22Rv1 (cell line): ENCODE measurements around the gene LRMDA.
"Not testable (repeated sequence)": the region's sequence is repeated elsewhere in the genome, so short reads cannot be mapped to it uniquely, and the experiment has no call there.

Source experiments
- H3K27ac ChIP-seq: fragments of 450-650 bp; 2 replicates; pipeline ENCODE4 v1.5.1; 2017
- CTCF ChIP-seq: fragments of 450-650 bp; IDR thresholded peaks from 2 replicates; pipeline ENCODE4 v1.5.1; 2017; ENCODE audit warnings: mild to moderate bottlenecking
- ZFX ChIP-seq: fragments of 450-650 bp; IDR thresholded peaks from 2 replicates; pipeline ENCODE4 v1.6.1; 2017; ENCODE audit warnings: antibody characterized with exemption, borderline replicate concordance

LRMDA gene

DNA sequence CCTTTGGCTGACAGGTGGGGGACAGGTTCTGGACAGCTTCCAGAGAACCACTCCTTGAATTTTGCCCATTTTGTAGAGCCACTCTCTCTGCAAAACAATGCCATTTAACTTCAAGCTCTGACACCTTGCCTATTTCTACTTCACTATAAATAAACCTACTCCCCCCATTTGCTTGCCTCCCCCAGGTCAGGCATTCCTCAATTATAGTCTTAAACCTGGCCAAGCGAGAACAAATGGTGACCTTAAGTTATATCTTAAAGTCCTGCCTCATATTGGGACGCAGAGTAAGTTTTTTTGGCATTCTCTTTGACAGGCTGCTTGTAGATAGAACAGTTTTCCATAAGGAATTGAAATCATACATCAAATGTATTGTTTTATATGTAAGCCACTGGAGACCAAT, 706.9 kb downstream of the LRMDA start:
- TF ChIP-seq ZFX = no peak
- TF ChIP-seq CTCF = no peak
- no peak overlapping the region for H3K27ac ChIP-seq

GRCh38 chr10:76138906-76139305, 707.5 kb downstream of the LRMDA start:
- H3K27ac ChIP-seq = no peak overlapping the region

DNA sequence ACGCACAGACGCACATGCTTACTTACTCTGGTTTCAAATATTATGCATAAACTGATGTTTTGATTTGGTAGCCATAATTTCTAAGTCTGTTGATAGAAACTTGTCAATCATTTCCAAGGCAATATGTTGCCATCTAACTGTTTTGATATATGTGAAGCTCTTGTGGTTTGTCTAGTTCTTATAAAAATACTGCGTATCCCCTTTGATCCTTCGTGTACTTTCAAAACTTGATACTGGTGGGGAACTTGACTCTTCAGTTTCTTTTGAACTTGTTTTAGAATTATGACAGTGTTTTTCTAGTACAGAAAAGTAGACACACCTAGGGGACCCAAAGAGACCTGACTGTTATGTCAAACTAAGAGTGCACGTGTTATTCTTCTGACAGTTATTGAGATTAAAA, 708.0 kb downstream of the LRMDA start:
- no peak overlapping the region for H3K27ac ChIP-seq
- no peak for TF ChIP-seq ZFX
- no peak for TF ChIP-seq CTCF

More at GRCh38 chr10:76138906-76139305, 707.5 kb downstream of the LRMDA start:
- TF ChIP-seq ZFX = no peak

DNA sequence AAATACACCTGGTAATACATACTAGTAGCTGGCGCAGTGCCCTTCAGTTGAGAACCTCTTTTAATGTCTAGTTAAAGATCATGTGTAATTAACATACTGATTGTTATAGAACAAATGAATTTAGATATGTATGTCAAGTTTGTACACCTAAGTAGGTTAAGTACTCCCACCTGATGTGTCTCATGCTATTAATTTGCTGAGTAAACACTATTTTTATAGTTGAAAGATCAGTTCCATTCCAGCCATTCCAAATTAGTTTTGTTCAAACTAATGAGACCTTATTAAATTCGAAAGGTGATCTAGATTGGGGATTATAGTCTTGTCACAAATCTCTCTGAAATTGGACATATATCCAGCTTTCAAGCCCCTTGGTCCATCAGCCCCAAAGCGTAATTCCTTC, 710.0 kb downstream of the LRMDA start:
- no peak overlapping the region for H3K27ac ChIP-seq
- TF ChIP-seq ZFX (no peak), CTCF (no peak)

- H3K27ac ChIP-seq = not testable (repeated sequence)
These were observed 716.8 kb downstream of the LRMDA start for GRCh38 chr10:76148217-76148616.

GRCh38 chr10:76149182-76149581, 717.8 kb downstream of the LRMDA start:
- no peak for TF ChIP-seq ZFX
- no peak for TF ChIP-seq CTCF
- no peak overlapping the region for H3K27ac ChIP-seq

- no peak overlapping the region for H3K27ac ChIP-seq
- TF ChIP-seq CTCF (no peak), ZFX (no peak)
These were observed 718.2 kb downstream of the LRMDA start for GRCh38 chr10:76149602-76150138.

DNA sequence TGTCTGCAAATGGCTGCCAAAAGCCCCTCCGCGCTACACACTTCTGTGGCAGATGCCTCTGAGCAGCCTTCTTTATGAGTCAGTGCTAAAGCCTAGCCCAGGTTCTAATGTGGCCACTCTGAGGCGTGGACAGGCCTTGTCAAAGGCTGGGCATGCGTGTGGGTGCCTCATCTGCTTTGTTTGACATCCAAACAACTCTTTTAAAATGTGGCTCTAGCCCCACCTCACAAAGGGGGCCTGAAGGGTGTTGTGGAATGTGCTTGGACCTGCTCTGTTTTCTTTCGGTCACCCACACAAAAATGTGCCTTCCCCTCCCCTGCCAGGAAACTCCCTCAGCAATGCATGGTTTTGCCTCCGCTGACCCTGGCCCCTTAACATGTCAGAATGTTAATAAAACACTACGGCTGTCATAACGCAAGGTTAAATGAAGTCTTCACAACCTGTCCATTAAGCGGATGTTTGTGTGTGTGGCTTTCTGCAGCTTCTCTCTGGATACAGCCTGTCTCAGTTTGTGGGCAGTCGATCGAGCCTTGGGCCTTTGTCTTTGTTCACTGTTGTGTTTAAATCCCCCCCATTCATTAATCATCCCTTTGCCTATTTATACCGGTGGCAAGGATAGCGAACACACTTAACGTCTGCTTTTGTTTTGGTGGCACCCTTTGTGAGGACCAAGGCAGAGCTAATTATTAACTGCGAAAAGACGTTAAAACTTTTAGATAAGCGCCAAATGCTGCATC, 718.9 kb downstream of the LRMDA start:
- TF ChIP-seq ZFX = no peak
- no peak for TF ChIP-seq CTCF
- H3K27ac ChIP-seq = no peak overlapping the region
